ENCODE data around the gene ASF1A. TPM values are rescaled to one million over a fixed set of nuclear protein-coding genes. Genes with fewer than 3 reads are reported as not detected.

ASF1A gene
- total RNA-seq, 4 donors from 2014 or later: 0.20 to 10.4 (median 9.7) TPM; not detected in 1

- no peak overlapping the region for H3K27ac ChIP-seq
- no peaks in the 10 kb centered on the region for H3K27me3 ChIP-seq
- 86 to 95% methylated on average over 3 to 5 of the region's 5 CpGs for WGBS, 2 donors (ENCODE audit: low coverage in 1 of 2)
- peaks cover 0 to 33% (median 8%) of the 10 kb centered on the region in 4 donors for H3K36me3 ChIP-seq
- DNase-seq: no peak
- H3K4me1 ChIP-seq: no peaks in the 10 kb centered on the region
- intact Hi-C loops (cut with DNase I; ENCODE audit: low total_unique reads) (no loop called here), in situ Hi-C loops (cut with MboI; ENCODE audit: low pct_ligation_motif_present in 1 of 4, low pct_unique_long_range_greater_than_20kb in 1 of 4, low sequenced_read_pairs in 3 of 4) (no loop called here)
- TF ChIP-seq EP300 (IDR thresholded peaks at IDR 0.05; ENCODE audit: low read depth) (no peak), POLR2AphosphoS5 (IDR thresholded peaks at IDR 0.05) (no peak), POLR2A (IDR thresholded peaks at IDR 0.05) (no peak)
- H3K4me3 ChIP-seq: no peak overlapping the region
- no peaks in the 10 kb centered on the region for H3K9me3 ChIP-seq
These were observed 23.8 kb downstream of the ASF1A start for GRCh38 chr6:118917546-118918328.

GRCh38 chr6:118918329-118918725, 24.4 kb downstream of the ASF1A start:
- Histone ChIP-seq H3K4me3 (no peak overlapping the region), H3K9me3 (no peaks in the 10 kb centered on the region), H3K4me1 (no peaks in the 10 kb centered on the region), H3K36me3 (peaks cover 0 to 33% (median 5%) of the 10 kb centered on the region in 4 donors), H3K27me3 (no peaks in the 10 kb centered on the region), H3K27ac (no peak overlapping the region)
- TF ChIP-seq POLR2AphosphoS5 (IDR thresholded peaks at IDR 0.05) (no peak), EP300 (IDR thresholded peaks at IDR 0.05; ENCODE audit: low read depth) (no peak)
- TF ChIP-seq, protein P1, sequence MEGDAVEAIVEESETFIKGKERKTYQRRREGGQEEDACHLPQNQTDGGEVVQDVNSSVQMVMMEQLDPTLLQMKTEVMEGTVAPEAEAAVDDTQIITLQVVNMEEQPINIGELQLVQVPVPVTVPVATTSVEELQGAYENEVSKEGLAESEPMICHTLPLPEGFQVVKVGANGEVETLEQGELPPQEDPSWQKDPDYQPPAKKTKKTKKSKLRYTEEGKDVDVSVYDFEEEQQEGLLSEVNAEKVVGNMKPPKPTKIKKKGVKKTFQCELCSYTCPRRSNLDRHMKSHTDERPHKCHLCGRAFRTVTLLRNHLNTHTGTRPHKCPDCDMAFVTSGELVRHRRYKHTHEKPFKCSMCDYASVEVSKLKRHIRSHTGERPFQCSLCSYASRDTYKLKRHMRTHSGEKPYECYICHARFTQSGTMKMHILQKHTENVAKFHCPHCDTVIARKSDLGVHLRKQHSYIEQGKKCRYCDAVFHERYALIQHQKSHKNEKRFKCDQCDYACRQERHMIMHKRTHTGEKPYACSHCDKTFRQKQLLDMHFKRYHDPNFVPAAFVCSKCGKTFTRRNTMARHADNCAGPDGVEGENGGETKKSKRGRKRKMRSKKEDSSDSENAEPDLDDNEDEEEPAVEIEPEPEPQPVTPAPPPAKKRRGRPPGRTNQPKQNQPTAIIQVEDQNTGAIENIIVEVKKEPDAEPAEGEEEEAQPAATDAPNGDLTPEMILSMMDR (IDR thresholded peaks at IDR 0.05): no peak
- intact Hi-C loops (cut with DNase I; ENCODE audit: low total_unique reads): no loop called here
- WGBS, 2 donors (ENCODE audit: low coverage in 1 of 2): 80 to 83% methylated on average over 2 of the region's 2 CpGs
- DNase-seq: no peak
- in situ Hi-C loops (cut with MboI; ENCODE audit: low pct_ligation_motif_present in 1 of 4, low pct_unique_long_range_greater_than_20kb in 1 of 4, low sequenced_read_pairs in 3 of 4): no loop called here

GRCh38 chr6:118921084-118921483, 27.1 kb downstream of the ASF1A start:
- DNase-seq: no peak
- Histone ChIP-seq H3K36me3 (peaks cover 0 to 41% (median 8%) of the 10 kb centered on the region in 4 donors), H3K4me3 (no peak overlapping the region), H3K4me1 (no peaks in the 10 kb centered on the region), H3K27ac (no peak overlapping the region), H3K27me3 (no peaks in the 10 kb centered on the region), H3K9me3 (no peaks in the 10 kb centered on the region)
- intact Hi-C loops (cut with DNase I; ENCODE audit: low total_unique reads) (no loop called here), in situ Hi-C loops (cut with MboI; ENCODE audit: low pct_ligation_motif_present in 1 of 4, low pct_unique_long_range_greater_than_20kb in 1 of 4, low sequenced_read_pairs in 3 of 4) (no loop called here)
- 95 to 100% methylated on average over 1 of the region's 1 CpG for WGBS, 2 donors (ENCODE audit: low coverage in 1 of 2)
- TF ChIP-seq, protein P1 (IDR thresholded peaks at IDR 0.05): no peak
- TF ChIP-seq POLR2AphosphoS5 (IDR thresholded peaks at IDR 0.05): no peak
- TF ChIP-seq POLR2A (IDR thresholded peaks at IDR 0.05): no peak
- TF ChIP-seq EP300 (IDR thresholded peaks at IDR 0.05; ENCODE audit: low read depth): no peak

GRCh38 chr6:118923035-118923434, 29.1 kb downstream of the ASF1A start:
- H3K27ac ChIP-seq: no peak overlapping the region
- H3K9me3 ChIP-seq: no peaks in the 10 kb centered on the region
- no peak overlapping the region for H3K4me3 ChIP-seq
- in situ Hi-C loops (cut with MboI; ENCODE audit: low pct_ligation_motif_present in 1 of 4, low pct_unique_long_range_greater_than_20kb in 1 of 4, low sequenced_read_pairs in 3 of 4) (no loop called here), intact Hi-C loops (cut with DNase I; ENCODE audit: low total_unique reads) (no loop called here)
- DNase-seq: no peak
- 96 to 100% methylated on average over 2 to 3 of the region's 3 CpGs for WGBS, 2 donors (ENCODE audit: low coverage in 1 of 2)
- H3K4me1 ChIP-seq: no peaks in the 10 kb centered on the region
- no peak for TF ChIP-seq EP300 (IDR thresholded peaks at IDR 0.05; ENCODE audit: low read depth)
- TF ChIP-seq POLR2AphosphoS5 (IDR thresholded peaks at IDR 0.05): no peak
- TF ChIP-seq, protein P1 (IDR thresholded peaks at IDR 0.05): no peak
- TF ChIP-seq POLR2A (IDR thresholded peaks at IDR 0.05): no peak
- H3K27me3 ChIP-seq: no peaks in the 10 kb centered on the region
- peaks cover 0 to 48% (median 13%) of the 10 kb centered on the region in 4 donors for H3K36me3 ChIP-seq

Measured in transverse colon (tissue), 4 donors.